Esophagus (tissue), 2 donors: Measurements from ENCODE around the gene HEXD. TPM values are rescaled to one million over a fixed set of nuclear protein-coding genes. Genes with fewer than 3 reads are reported as not detected.

Experiments
- H3K27ac ChIP-seq, 2 donors: one replicate each; pipeline ENCODE4 v1.5.1; 2013; ENCODE audit warnings: low read depth in 2 of 2, mild to moderate bottlenecking in 2 of 2, inconsistent platforms in 1 of 2, low read length in 1 of 2, moderate library complexity in 1 of 2
- H3K27me3 ChIP-seq, 2 donors: one replicate each; pipeline ENCODE4 v1.6.1; 2013; ENCODE audit warnings: low read length in 2 of 2, control low read depth in 1 of 2, mild to moderate bottlenecking in 1 of 2; ENCODE audit not compliant: insufficient read depth in 2 of 2, control insufficient read depth in 1 of 2
- H3K36me3 ChIP-seq, 2 donors: one replicate each; pipeline ENCODE4 v1.6.1; 2013; ENCODE audit warnings: low read length in 1 of 2; ENCODE audit not compliant: control insufficient read depth in 2 of 2, insufficient read depth in 2 of 2
- H3K4me1 ChIP-seq, 2 donors: one replicate each; pipeline ENCODE4 v1.6.1; 2013; ENCODE audit warnings: low read length in 1 of 2; ENCODE audit not compliant: control insufficient read depth in 2 of 2, insufficient read depth in 2 of 2
- H3K4me3 ChIP-seq, 2 donors: one replicate each; pipeline ENCODE4 v1.5.1; 2013; ENCODE audit warnings: low read length in 2 of 2, mild to moderate bottlenecking in 2 of 2, low read depth in 1 of 2, moderate library complexity in 1 of 2
- H3K9me3 ChIP-seq, 2 donors: one replicate each; pipeline ENCODE4 v1.6.1; 2013; ENCODE audit warnings: mild to moderate bottlenecking in 2 of 2, low read depth in 1 of 2, low read length in 1 of 2, moderate library complexity in 1 of 2; ENCODE audit not compliant: control insufficient read depth in 2 of 2, insufficient read depth in 1 of 2
- WGBS, 2 donors: extraction: QIAGEN DNeasy Blood & Tissue Kit; methylation state at CpG; one replicate each; pipeline ENCODE4 v1.1.7; 2013; 5-methylcytosine and 5-hydroxymethylcytosine counted together
- polyA plus RNA-seq, 2 donors: library from polyadenylated mRNA; stranded (reverse); fragments of 200-250 nt; gene quantifications; one replicate each; pipeline ENCODE4 v1.2.3, GENCODE V29; 2013
- donor health status: healthy with polysubstance abuse.
- donor health status: Bipolar disorder and iron deficiency.

The HEXD gene
- polyA plus RNA-seq, 2 donors: 24.0 to 46.5 TPM

DNA sequence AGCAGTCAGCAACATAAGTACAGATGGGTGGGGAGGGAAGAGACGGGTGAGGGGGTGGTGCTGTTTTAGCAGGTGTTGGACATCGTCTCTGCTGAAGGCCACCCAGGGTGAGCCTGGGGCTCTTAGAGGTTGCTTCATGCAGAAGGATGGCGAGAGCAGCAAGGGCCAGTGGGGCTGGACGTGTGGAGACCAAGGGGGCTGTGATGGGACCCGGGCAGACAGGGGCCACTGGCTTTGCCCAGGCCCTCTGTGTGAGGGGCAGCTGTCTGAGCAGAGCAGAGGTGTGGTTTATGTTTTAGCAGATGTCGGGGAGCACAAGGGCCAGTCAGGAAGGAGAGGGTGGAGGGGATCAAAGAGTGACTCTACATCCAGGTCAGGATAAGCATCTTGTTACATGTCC is 45.2 kb downstream of the HEXD start:
- Histone ChIP-seq H3K27me3 (no peaks in the 10 kb centered on the region), H3K4me1 (peaks cover 0 to 4% of the 10 kb centered on the region in 2 donors), H3K4me3 (no peak overlapping the region), H3K27ac (no peak overlapping the region), H3K9me3 (no peaks in the 10 kb centered on the region), H3K36me3 (peaks cover 3 to 46% of the 10 kb centered on the region in 2 donors)
- 82 to 86% methylated on average over 6 of the region's 6 CpGs for WGBS, 2 donors

DNA sequence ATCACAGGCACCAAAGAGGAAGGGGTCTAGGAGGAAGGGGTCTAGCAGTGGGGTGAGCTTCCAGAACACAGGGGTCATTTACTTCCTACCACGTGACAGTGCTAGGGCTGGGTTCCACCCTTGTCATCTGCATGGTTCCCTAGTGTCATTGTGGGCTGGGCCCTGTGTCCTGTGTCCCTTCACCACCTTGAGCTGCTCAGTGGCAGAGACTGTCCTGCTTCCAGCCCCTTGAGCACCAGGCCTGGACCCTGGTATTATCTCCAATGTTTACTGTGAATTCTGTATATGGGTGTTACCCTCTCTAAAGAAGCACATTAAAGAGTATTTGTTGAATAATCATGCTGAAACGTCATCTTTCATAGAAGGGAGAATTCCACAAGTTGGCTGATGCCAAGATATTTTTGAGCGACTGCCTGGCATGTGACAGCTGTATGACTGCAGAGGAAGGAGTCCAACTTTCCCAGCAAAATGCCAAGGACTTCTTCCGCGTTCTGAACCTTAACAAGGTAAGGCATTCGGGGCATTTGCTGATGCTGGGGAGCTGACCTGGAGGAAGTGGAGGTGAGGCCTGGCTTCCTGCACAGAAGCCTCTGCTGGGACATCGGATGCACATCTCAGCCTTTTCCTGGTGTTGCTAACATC is 45.9 kb downstream of the HEXD start:
- peaks cover 3 to 49% of the 10 kb centered on the region in 2 donors for H3K36me3 ChIP-seq
- peaks cover 0 to 4% of the 10 kb centered on the region in 2 donors for H3K4me1 ChIP-seq
- no peak overlapping the region for H3K4me3 ChIP-seq
- no peaks in the 10 kb centered on the region for H3K9me3 ChIP-seq
- no peaks in the 10 kb centered on the region for H3K27me3 ChIP-seq
- 61 to 65% methylated on average over 7 of the region's 7 CpGs for WGBS, 2 donors
- no peak overlapping the region for H3K27ac ChIP-seq

DNA sequence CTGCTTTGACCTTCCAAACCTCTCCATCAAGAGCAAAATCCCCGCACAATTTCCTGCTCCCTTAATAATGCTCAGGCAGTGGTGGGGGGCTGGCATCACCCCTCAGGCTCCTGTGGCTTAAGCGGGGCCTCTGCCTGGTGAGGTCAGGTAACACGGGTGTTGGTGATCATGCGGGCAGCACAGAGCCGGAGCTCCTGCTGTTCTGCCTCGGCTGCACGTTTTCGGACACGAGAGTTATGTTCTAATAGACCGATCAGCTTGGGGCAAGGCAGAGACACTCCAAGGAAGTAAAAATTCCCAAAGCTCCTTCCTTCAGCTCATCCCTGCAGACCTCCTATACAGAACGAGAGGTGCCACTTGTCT is 46.4 kb downstream of the HEXD start:
- 86 to 90% methylated on average over 11 of the region's 11 CpGs for WGBS, 2 donors
- Histone ChIP-seq H3K9me3 (no peaks in the 10 kb centered on the region), H3K4me1 (no peaks in the 10 kb centered on the region), H3K4me3 (no peak overlapping the region), H3K27me3 (no peaks in the 10 kb centered on the region), H3K36me3 (peaks cover 3 to 50% of the 10 kb centered on the region in 2 donors), H3K27ac (no peak overlapping the region)

DNA sequence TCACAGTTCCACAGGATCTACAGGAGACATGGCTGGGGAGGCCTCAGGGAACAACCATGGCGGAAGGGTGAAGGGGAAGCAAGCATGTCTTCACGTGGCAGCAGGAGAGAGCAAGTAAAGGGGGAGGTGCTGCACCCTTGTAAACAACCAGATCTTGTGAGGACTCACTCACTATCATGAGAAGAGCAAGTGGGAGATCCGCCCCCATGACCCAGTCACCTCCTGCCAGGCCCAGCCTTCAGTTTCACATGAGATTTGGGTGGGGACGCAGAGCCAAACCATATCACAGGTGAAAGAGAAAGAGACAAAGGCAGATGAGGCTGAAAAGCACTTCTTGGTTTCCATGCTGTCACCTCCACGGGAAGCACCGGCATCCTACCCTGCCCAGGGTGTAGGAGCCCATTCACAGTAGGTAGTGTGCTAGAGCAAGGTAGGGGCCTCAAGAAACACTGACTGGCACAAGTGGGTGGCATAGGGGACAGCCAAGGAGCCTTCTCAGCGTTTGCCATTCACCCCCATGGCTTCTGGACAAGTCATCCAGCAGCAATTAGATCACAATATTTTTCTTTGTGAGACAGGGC is 47.0 kb downstream of the HEXD start:
- Histone ChIP-seq H3K27me3 (no peaks in the 10 kb centered on the region), H3K36me3 (peaks cover 3 to 51% of the 10 kb centered on the region in 2 donors), H3K9me3 (no peaks in the 10 kb centered on the region), H3K27ac (no peak overlapping the region), H3K4me3 (no peak overlapping the region), H3K4me1 (no peaks in the 10 kb centered on the region)
- 82 to 85% methylated on average over 7 of the region's 7 CpGs for WGBS, 2 donors

DNA sequence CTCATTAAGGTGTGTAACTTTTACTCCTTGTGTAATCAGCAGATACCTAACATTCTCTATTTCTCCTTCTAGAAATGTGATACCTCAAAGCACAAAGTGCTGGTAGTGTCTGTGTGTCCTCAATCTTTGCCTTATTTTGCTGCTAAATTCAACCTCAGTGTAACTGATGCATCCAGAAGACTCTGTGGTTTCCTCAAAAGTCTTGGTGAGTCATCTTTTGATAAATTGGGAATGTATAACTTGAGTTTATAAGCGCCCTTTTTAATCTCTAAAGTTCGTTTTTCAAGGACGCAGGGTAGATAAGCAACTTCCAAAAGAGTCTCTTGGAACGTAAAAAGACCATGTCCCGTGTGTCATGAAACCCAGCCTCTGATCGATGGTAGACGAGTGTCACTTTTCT is 50.5 kb downstream of the HEXD start:
- H3K27ac ChIP-seq: no peak overlapping the region
- H3K4me1 ChIP-seq: no peaks in the 10 kb centered on the region
- no peak overlapping the region for H3K4me3 ChIP-seq
- WGBS, 2 donors: 86 to 96% methylated on average over 7 of the region's 7 CpGs
- H3K27me3 ChIP-seq: no peaks in the 10 kb centered on the region
- H3K36me3 ChIP-seq: peaks cover 0 to 34% of the 10 kb centered on the region in 2 donors
- no peaks in the 10 kb centered on the region for H3K9me3 ChIP-seq

DNA sequence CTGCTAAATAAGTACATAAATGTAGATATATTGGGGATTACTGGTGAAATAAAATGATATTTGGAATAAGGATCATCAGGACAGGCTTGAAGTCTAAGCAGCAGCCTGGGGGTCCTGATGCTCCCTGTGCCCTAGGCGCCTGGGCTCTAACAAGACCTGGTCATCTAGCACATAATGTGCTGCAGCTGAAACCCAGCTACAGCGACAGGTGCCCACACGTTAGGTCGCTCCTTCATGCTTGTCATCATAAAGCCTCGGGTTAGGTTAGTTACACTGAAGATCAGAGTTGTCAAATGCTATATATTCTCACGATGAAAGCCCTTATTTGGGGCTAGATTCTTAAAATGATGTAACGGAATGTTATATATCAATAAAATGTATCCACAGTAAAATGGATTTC is 51.9 kb downstream of the HEXD start:
- no peak overlapping the region for H3K4me3 ChIP-seq
- WGBS, 2 donors: 96 to 98% methylated on average over 7 of the region's 7 CpGs
- no peaks in the 10 kb centered on the region for H3K4me1 ChIP-seq
- H3K9me3 ChIP-seq: no peaks in the 10 kb centered on the region
- H3K27ac ChIP-seq: no peak overlapping the region
- no peaks in the 10 kb centered on the region for H3K27me3 ChIP-seq
- peaks cover 0 to 25% of the 10 kb centered on the region in 2 donors for H3K36me3 ChIP-seq

DNA sequence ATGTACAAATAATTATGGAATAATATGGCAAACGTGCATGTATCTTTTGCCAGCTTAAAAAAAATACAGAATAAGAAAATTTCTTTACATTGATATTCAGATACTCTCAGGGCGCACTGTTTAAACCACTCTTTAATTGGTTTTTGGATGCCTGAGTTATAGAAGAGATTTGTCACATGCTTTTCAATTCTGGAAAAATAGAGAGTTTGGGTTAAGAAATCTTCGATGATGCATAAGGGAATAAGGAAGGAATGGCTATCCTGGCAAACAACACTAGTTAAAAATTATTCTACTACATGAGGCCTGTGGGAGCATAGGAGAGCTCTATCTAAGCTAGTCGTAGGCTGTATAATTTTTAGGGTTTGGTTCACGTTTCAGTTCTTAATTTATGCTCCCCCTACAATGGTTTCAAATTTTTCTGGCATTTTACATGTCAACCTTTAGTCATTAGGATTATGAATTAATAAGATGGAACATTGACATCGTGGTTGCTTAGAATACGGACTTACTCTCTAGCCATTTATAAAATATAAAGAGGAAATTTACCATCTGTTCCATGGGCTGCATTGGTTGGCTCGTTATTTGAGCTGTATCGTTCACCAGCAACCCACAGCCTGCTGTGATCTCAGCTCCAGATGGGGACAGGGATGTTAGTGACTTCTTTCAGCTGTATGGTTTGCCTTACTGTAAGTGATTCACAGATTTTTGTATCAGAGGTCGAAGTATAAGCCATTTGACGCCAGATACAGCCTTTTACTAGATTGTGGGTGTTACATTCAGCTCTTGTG is 56.3 kb downstream of the HEXD start:
- WGBS, 2 donors: 82 to 83% methylated on average over 11 of the region's 11 CpGs
- Histone ChIP-seq H3K4me3 (no peak overlapping the region), H3K27ac (no peak overlapping the region), H3K36me3 (peaks cover 0 to 23% of the 10 kb centered on the region in 2 donors), H3K4me1 (no peaks in the 10 kb centered on the region), H3K27me3 (no peaks in the 10 kb centered on the region), H3K9me3 (no peaks in the 10 kb centered on the region)

DNA sequence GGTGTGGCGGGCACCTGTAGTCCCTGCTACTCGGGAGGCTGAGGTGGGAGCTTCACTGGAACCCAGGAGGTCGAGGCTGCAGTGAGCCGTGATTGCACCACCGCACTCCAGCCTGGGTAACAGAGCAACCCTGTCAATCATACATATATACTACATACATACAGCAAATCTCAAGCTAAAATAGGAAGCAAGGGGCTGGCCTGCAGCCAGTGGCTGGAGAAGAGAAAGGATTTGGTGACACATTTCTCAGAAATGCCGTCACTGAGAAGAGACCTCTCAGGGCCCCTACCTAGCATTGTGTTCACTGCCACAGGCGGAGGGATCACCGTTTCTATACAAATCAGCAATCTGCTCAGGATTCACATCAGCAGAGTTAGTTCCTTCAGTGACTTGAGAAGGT is 57.3 kb downstream of the HEXD start:
- Histone ChIP-seq H3K4me1 (no peaks in the 10 kb centered on the region), H3K4me3 (no peak overlapping the region), H3K27me3 (no peaks in the 10 kb centered on the region), H3K27ac (no peak overlapping the region), H3K36me3 (peaks cover 6 to 29% of the 10 kb centered on the region in 2 donors), H3K9me3 (no peaks in the 10 kb centered on the region)
- WGBS, 2 donors: 89 to 92% methylated on average over 8 of the region's 8 CpGs

DNA sequence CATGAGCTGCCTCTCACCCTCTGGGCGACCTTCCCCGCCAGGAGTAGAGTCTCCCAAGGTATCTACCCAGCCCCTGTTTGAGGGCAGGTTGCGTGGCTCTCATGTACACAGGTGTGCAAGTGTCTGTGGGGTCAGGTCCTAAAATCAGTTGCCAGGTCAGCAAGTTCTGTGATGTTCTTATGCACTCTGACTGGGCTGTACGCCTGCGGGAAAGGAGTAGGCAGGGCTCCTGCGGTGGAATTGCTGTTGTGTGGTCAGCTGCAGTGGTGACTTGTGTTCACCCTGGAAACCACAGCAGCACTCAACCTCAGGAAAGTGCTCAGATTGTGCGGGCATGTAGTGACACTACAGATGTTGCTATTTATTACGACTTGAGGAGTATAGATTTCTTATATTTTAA is 59.8 kb downstream of the HEXD start:
- H3K27ac ChIP-seq: no peak overlapping the region
- H3K4me3 ChIP-seq: no peak overlapping the region
- no peaks in the 10 kb centered on the region for H3K9me3 ChIP-seq
- WGBS, 2 donors: 80 to 82% methylated on average over 8 of the region's 8 CpGs
- H3K27me3 ChIP-seq: no peaks in the 10 kb centered on the region
- H3K36me3 ChIP-seq: peaks cover 6 to 33% of the 10 kb centered on the region in 2 donors
- no peaks in the 10 kb centered on the region for H3K4me1 ChIP-seq
